GM12892 (cell line): ENCODE data around the gene OR5A2.

Experiments
- DNase-seq: peaks from one replicate; pipeline ENCODE4 v3.0.0; 2011; ENCODE audit not compliant: insufficient read length
- FAIRE-seq: peaks from 2 replicates; lab custom pipeline; 2011; peaks lifted over from hg19 to GRCh38; lab: Jason Lieb, UNC
- POLR2A ChIP-seq: IDR thresholded peaks from 2 replicates; pipeline ENCODE4 v1.6.1; 2011; ENCODE audit warnings: low read depth, low read length, control low read depth
- POLR2AphosphoS5 ChIP-seq: IDR thresholded peaks from 2 replicates; pipeline ENCODE4 v1.6.1; 2011; ENCODE audit warnings: low read depth, low read length, control low read depth
- TAF1 ChIP-seq: IDR thresholded peaks from 2 replicates; pipeline ENCODE4 v1.6.1; 2011; ENCODE audit warnings: low read depth, mild to moderate bottlenecking, control low read depth, low read length, borderline replicate concordance

OR5A2 gene

GRCh38 chr11:59368238-59369022 is 57.8 kb downstream of the OR5A2 start:
- DNase-seq (no peak), FAIRE-seq (no peak)
- TF ChIP-seq POLR2A (no peak), POLR2AphosphoS5 (no peak), TAF1 (no peak)
